H9 (cell line): ENCODE results near the gene SMAP1. TPM values are rescaled to one million over a fixed set of nuclear protein-coding genes. Genes with fewer than 3 reads are reported as not detected.

Source experiments
- DNase-seq: peaks from one replicate; pipeline ENCODE4 v3.0.0-alpha.2; 2017
- H2AFZ ChIP-seq: one replicate; pipeline ENCODE4 v1.6.1; 2013; ENCODE audit warnings: mild to moderate bottlenecking, low read length, control low read depth, moderate library complexity
- H2AK5ac ChIP-seq: 2 replicates; pipeline ENCODE4 v1.6.1; 2013; ENCODE audit warnings: low read length, control low read depth, mixed read lengths; ENCODE audit not compliant: insufficient read length
- H2BK120ac ChIP-seq: one replicate; pipeline ENCODE4 v1.6.1; 2013; ENCODE audit warnings: low read depth, mild to moderate bottlenecking, low read length, control low read depth, inconsistent platforms; ENCODE audit not compliant: poor library complexity, severe bottlenecking
- H2BK12ac ChIP-seq: 2 replicates; pipeline ENCODE4 v1.6.1; 2013; ENCODE audit warnings: low read length, control low read depth, mixed read lengths, low read depth; ENCODE audit not compliant: insufficient read length
- H2BK15ac ChIP-seq: 2 replicates; pipeline ENCODE4 v1.6.1; 2013; ENCODE audit warnings: low read depth, low read length, control low read depth
- H2BK20ac ChIP-seq: one replicate; pipeline ENCODE4 v1.6.1; 2013; ENCODE audit warnings: low read depth, mild to moderate bottlenecking, low read length, control low read depth, inconsistent platforms; ENCODE audit not compliant: poor library complexity, severe bottlenecking
- H2BK5ac ChIP-seq: 2 replicates; pipeline ENCODE4 v1.6.1; 2013; ENCODE audit warnings: low read length, control low read depth, mixed read lengths; ENCODE audit not compliant: insufficient read length
- H3K14ac ChIP-seq: 2 replicates; pipeline ENCODE4 v1.6.1; 2013; ENCODE audit warnings: low read length, control low read depth; ENCODE audit not compliant: insufficient read depth
- H3K18ac ChIP-seq: 2 replicates; pipeline ENCODE4 v1.6.1; 2013; ENCODE audit warnings: low read depth, mild to moderate bottlenecking, mixed read lengths, low read length, control low read depth; ENCODE audit not compliant: insufficient read length
- H3K23ac ChIP-seq: 2 replicates; pipeline ENCODE4 v1.6.1; 2013; ENCODE audit warnings: low read length, control low read depth, mixed read lengths, low read depth; ENCODE audit not compliant: insufficient read length
- H3K23me2 ChIP-seq: 2 replicates; pipeline ENCODE4 v1.6.1; 2013; ENCODE audit warnings: low read depth, mild to moderate bottlenecking, mixed read lengths, low read length, control low read depth; ENCODE audit not compliant: insufficient read length, poor library complexity, severe bottlenecking
- H3K27ac ChIP-seq: 2 replicates; pipeline ENCODE4 v1.5.1; 2013; ENCODE audit warnings: low read length, control low read depth, mixed read lengths, low read depth; ENCODE audit not compliant: insufficient read length
- H3K27me3 ChIP-seq: 2 replicates; pipeline ENCODE4 v1.6.1; 2013; ENCODE audit warnings: low read length, control low read depth, inconsistent platforms; ENCODE audit not compliant: insufficient read depth
- H3K4ac ChIP-seq: 2 replicates; pipeline ENCODE4 v1.6.1; 2013; ENCODE audit warnings: low read depth, mild to moderate bottlenecking, control low read depth, inconsistent platforms, low read length, moderate library complexity
- H3K4me1 ChIP-seq: 2 replicates; pipeline ENCODE4 v1.6.1; 2013; ENCODE audit warnings: low read length, control low read depth, inconsistent platforms; ENCODE audit not compliant: insufficient read depth
- H3K4me2 ChIP-seq: 2 replicates; pipeline ENCODE4 v1.6.1; 2013; ENCODE audit warnings: low read length, control low read depth, mixed read lengths; ENCODE audit not compliant: insufficient read length, insufficient read depth
- H3K56ac ChIP-seq: 2 replicates; pipeline ENCODE4 v1.6.1; 2013; ENCODE audit warnings: low read depth, mild to moderate bottlenecking, mixed read lengths, low read length, control low read depth; ENCODE audit not compliant: insufficient read length
- H3K79me1 ChIP-seq: 2 replicates; pipeline ENCODE4 v1.6.1; 2013; ENCODE audit warnings: low read depth, mild to moderate bottlenecking, moderate library complexity, low read length, control low read depth, inconsistent platforms; ENCODE audit not compliant: insufficient read depth, poor library complexity, severe bottlenecking
- H3K79me2 ChIP-seq: 2 replicates; pipeline ENCODE4 v1.6.1; 2013; ENCODE audit warnings: low read length, control low read depth, inconsistent platforms; ENCODE audit not compliant: insufficient read depth
- H3K9ac ChIP-seq: 2 replicates; pipeline ENCODE4 v1.6.1; 2013; ENCODE audit warnings: low read length, control low read depth, mixed read lengths; ENCODE audit not compliant: insufficient read length; ENCODE audit errors: extremely low read depth
- H3K9me3 ChIP-seq: one replicate; pipeline ENCODE4 v1.6.1; 2013; ENCODE audit warnings: low read depth, low read length, inconsistent platforms; ENCODE audit not compliant: control insufficient read depth
- H3T11ph ChIP-seq: one replicate; pipeline ENCODE4 v1.6.1; 2013; ENCODE audit warnings: mild to moderate bottlenecking, low read length, control low read depth, inconsistent platforms
- H4K20me1 ChIP-seq: one replicate; pipeline ENCODE4 v1.6.1; 2013; ENCODE audit not compliant: control insufficient read depth, insufficient read length, insufficient read depth
- H4K5ac ChIP-seq: 2 replicates; pipeline ENCODE4 v1.6.1; 2013; ENCODE audit warnings: low read depth, mild to moderate bottlenecking, mixed read lengths, low read length, control low read depth; ENCODE audit not compliant: insufficient read length
- H4K8ac ChIP-seq: replicated peaks from 2 replicates; pipeline ENCODE4 v1.6.1; 2013; ENCODE audit warnings: low read length, control low read depth, mixed read lengths, low read depth; ENCODE audit not compliant: insufficient read length
- H4K91ac ChIP-seq: 2 replicates; pipeline ENCODE4 v1.6.1; 2013; ENCODE audit warnings: low read depth, mild to moderate bottlenecking, moderate library complexity, mixed read lengths, low read length, control low read depth; ENCODE audit not compliant: insufficient read length
- H3K27ac Mint-ChIP-seq, 3 experiments: 2 replicates in 2 of 3; 3 replicates in 1 of 3; pipeline ENCODE4 v1.8.0; 2020 to 2021; ENCODE audit warnings: mixed read lengths in 3 of 3, mild to moderate bottlenecking in 1 of 3, moderate library complexity in 1 of 3
- H3K27me3 Mint-ChIP-seq: 2 replicates; pipeline ENCODE4 v1.8.0; 2021; ENCODE audit warnings: low read depth, mild to moderate bottlenecking, moderate library complexity, mixed read lengths
- H3K36me3 Mint-ChIP-seq, 3 experiments: 2 replicates in 2 of 3; 3 replicates in 1 of 3; pipeline ENCODE4 v1.8.0; 2020 to 2021; ENCODE audit warnings: low read depth in 3 of 3, mixed read lengths in 3 of 3; ENCODE audit not compliant: insufficient read depth in 1 of 3
- H3K4me1 Mint-ChIP-seq, 2 experiments: 2 replicates each; pipeline ENCODE4 v1.8.0; 2020; ENCODE audit warnings: mixed read lengths in 2 of 2
- H3K4me3 Mint-ChIP-seq, 2 experiments: 2 replicates in 1 of 2; 3 replicates in 1 of 2; pipeline ENCODE4 v1.8.0; 2020 to 2021; ENCODE audit warnings: mild to moderate bottlenecking in 2 of 2, mixed read lengths in 2 of 2, moderate library complexity in 1 of 2
- H3K9me3 Mint-ChIP-seq, 2 experiments: 2 replicates in 1 of 2; 3 replicates in 1 of 2; pipeline ENCODE4 v1.8.0; 2020; ENCODE audit warnings: mild to moderate bottlenecking in 2 of 2, mixed read lengths in 2 of 2, moderate library complexity in 1 of 2
- WGBS: extraction: QIAGEN DNeasy Blood & Tissue Kit; methylation state at CpG from one replicate; pipeline ENCODE4 v1.1.7; 2013; ENCODE audit warnings: missing lambda C conversion rate, low lambda C conversion rate, mixed read lengths; ENCODE audit not compliant: insufficient read length; ENCODE audit errors: extremely low coverage; 5-methylcytosine and 5-hydroxymethylcytosine counted together
- total RNA-seq: library from RNA; stranded (reverse); gene quantifications from 2 replicates; pipeline ENCODE4 v1.2.1, GENCODE V29; 2021
- TF ChIP-seq, protein P1 (sequence below): fragments of 200-600 bp; sonication (generic); conservative IDR thresholded peaks from 3 replicates; pipeline ENCODE4 v1.8.0; 2021; ENCODE audit warnings: antibody characterized with exemption, mild to moderate bottlenecking

Gene SMAP1
- total RNA-seq, 1 experiment from 2014 or later = 29.3 TPM

DNA sequence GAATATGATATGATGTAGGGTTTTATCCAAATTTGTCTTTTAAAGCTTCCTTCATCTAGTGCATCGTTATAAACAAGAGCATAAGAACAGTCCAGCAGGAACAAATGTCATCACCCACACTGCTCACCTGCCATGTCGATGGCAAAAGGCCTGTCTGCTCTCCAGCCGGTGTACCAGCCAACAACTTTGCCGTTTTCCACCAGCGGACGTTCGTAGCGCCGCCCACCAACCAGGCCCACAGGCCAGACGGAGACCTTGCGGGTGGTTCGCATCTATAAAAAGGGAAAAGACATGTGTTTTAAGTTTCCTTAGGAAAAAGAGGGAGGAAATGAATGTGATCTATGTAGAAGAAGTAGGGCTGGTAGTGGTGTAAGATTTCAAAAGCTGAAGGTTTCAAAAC is 226.3 kb downstream of the SMAP1 start:
- Mint-ChIP-seq H3K27ac (no peak overlapping the region), H3K4me3 (no peak overlapping the region), H3K4me1 (peaks cover 0 to 6% of the 10 kb centered on the region in 2 experiments; a peak in 3 of 4 replicates), H3K9me3 (no peaks in the 10 kb centered on the region), H3K27me3 (no peaks in the 10 kb centered on the region; the same call in 1 of the 2 replicates), H3K36me3 (0 out of 7 replicates have a peak, but pooled peaks cover 0 to 2% (median 0%) of the 10 kb centered on the region in 3 experiments)
- no peak overlapping the region for H2BK15ac ChIP-seq
- no peaks in the 10 kb centered on the region for H4K20me1 ChIP-seq
- no peaks in the 10 kb centered on the region for H3K27me3 ChIP-seq
- H2BK12ac ChIP-seq = no peak overlapping the region
- no peak for DNase-seq
- H3K27ac ChIP-seq = no peak overlapping the region
- H3K9me3 ChIP-seq = no peaks in the 10 kb centered on the region
- no peak overlapping the region for H3T11ph ChIP-seq
- H3K14ac ChIP-seq = no peak overlapping the region
- H4K91ac ChIP-seq = no peak overlapping the region
- H3K56ac ChIP-seq = no peak overlapping the region
- no peak overlapping the region for H4K5ac ChIP-seq
- no peaks in the 10 kb centered on the region for H3K4me1 ChIP-seq
- no peak overlapping the region for H3K18ac ChIP-seq
- no peak overlapping the region for H2BK20ac ChIP-seq
- H2AFZ ChIP-seq = no peak overlapping the region
- TF ChIP-seq, protein P1, sequence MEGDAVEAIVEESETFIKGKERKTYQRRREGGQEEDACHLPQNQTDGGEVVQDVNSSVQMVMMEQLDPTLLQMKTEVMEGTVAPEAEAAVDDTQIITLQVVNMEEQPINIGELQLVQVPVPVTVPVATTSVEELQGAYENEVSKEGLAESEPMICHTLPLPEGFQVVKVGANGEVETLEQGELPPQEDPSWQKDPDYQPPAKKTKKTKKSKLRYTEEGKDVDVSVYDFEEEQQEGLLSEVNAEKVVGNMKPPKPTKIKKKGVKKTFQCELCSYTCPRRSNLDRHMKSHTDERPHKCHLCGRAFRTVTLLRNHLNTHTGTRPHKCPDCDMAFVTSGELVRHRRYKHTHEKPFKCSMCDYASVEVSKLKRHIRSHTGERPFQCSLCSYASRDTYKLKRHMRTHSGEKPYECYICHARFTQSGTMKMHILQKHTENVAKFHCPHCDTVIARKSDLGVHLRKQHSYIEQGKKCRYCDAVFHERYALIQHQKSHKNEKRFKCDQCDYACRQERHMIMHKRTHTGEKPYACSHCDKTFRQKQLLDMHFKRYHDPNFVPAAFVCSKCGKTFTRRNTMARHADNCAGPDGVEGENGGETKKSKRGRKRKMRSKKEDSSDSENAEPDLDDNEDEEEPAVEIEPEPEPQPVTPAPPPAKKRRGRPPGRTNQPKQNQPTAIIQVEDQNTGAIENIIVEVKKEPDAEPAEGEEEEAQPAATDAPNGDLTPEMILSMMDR = no peak
- H3K79me1 ChIP-seq = no peaks in the 10 kb centered on the region
- WGBS = no CpG with 5 or more reads among the region's 12 CpGs
- H2AK5ac ChIP-seq = no peak overlapping the region
- no peak overlapping the region for H3K23ac ChIP-seq
- no peaks in the 10 kb centered on the region for H3K79me2 ChIP-seq
- no peak overlapping the region for H3K9ac ChIP-seq
- H3K4me2 ChIP-seq = no peak overlapping the region
- H3K4ac ChIP-seq = no peak overlapping the region
- H4K8ac ChIP-seq = no peak overlapping the region
- no peak overlapping the region for H2BK5ac ChIP-seq
- no peak overlapping the region for H2BK120ac ChIP-seq
- no peaks in the 10 kb centered on the region for H3K23me2 ChIP-seq
